RPMI7951 (cell line): ENCODE results near the gene ALG12. TPM values are rescaled to one million over a fixed set of nuclear protein-coding genes. Genes with fewer than 3 reads are reported as not detected.

Experiments used
- DNase-seq: peaks from one replicate; pipeline ENCODE4 v3.0.0-alpha.2; 2012; ENCODE audit warnings: low read depth
- total RNA-seq: library from RNA; depleted of rRNA; stranded (reverse); fragments of >200 nt; shearing (Covaris generic); gene quantifications from 2 replicates; pipeline ENCODE4 v1.2.3, GENCODE V29; 2014

Gene ALG12
- total RNA-seq, 1 experiment from 2014 or later = 18.7 TPM

GRCh38 chr22:49958366-49958921 lies 40.2 kb upstream of the ALG12 start:
- no peak for DNase-seq

- no peak for DNase-seq
Observed at GRCh38 chr22:49957826-49958365, 39.7 kb upstream of the ALG12 start.

GRCh38 chr22:49956914-49957825 lies 38.9 kb upstream of the ALG12 start:
- DNase-seq = no peak

- DNase-seq = no peak
Observed at GRCh38 chr22:49956418-49956770, 38.2 kb upstream of the ALG12 start.

GRCh38 chr22:49955581-49956417 lies 37.6 kb upstream of the ALG12 start:
- DNase-seq = no peak

GRCh38 chr22:49954991-49955580 lies 36.8 kb upstream of the ALG12 start:
- no peak for DNase-seq

- DNase-seq = no peak
Observed at GRCh38 chr22:49954354-49954753, 36.1 kb upstream of the ALG12 start.

- no peak for DNase-seq
Observed at GRCh38 chr22:49953680-49954344, 35.6 kb upstream of the ALG12 start.

- DNase-seq = no peak
Observed at GRCh38 chr22:49953027-49953679, 34.9 kb upstream of the ALG12 start.

GRCh38 chr22:49951986-49952896 lies 34.0 kb upstream of the ALG12 start:
- DNase-seq = no peak

- DNase-seq = no peak
Observed at GRCh38 chr22:49951678-49951985, 33.4 kb upstream of the ALG12 start.

- no peak for DNase-seq
Observed at GRCh38 chr22:49951000-49951677, 32.9 kb upstream of the ALG12 start.

- DNase-seq = no peak
Observed at GRCh38 chr22:49950396-49950994, 32.3 kb upstream of the ALG12 start.

- no peak for DNase-seq
Observed at GRCh38 chr22:49949914-49950292, 31.7 kb upstream of the ALG12 start.

- no peak for DNase-seq
Observed at GRCh38 chr22:49948958-49949913, 31.0 kb upstream of the ALG12 start.

GRCh38 chr22:49948116-49948957 lies 30.1 kb upstream of the ALG12 start:
- no peak for DNase-seq

- no peak for DNase-seq
Observed at GRCh38 chr22:49947296-49947622, 29.0 kb upstream of the ALG12 start.
